ENCODE results near the gene PGC. TPM values are rescaled to one million over a fixed set of nuclear protein-coding genes. Genes with fewer than 3 reads are reported as not detected.
A peak's percentile ranks its signal among the peaks of the same experiment; 100 is the strongest.

Gene PGC
- total RNA-seq = not detected in 2 replicates

DNA sequence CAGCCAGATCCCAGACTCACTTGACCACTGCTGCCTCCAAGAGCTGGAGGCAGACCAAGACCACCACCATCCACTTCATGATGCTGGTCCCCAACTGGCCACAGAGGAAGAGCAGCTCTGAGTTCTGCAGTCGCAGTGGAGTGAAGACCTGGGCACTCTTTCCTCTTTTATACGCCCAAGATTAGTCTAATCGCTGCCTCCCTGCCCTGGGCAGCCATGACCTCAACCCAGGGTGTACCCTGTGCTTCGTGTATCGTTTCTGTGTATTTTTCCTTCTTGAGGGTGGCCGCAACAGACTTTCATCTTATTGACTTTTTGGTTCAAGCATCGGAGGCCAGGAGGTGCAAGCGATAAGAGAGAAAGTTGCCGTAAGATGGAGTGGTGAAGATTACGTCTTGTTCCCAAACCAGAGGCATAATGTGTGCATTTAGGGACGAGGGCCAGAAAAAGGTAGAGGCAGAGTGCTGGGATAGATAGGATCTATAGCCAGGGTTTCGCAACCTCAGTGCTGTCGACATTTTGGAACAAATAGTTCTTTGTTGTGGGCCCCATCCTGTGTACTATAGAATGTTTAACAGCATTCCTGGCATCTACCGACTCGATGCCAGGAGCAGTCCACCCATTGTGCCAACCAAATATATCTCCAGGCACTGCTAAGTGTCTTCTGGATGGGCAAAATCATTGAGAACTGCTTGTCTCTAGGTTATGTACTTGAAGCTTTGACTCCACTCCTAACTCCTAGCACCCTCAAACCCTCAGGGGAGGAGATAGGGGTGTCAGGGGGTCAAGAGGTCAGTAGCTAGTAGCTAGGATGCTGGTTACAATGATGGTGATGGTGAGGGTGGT lies at the start of gene PGC:
TSS of gene PGC (minus strand) at position 142 of the 846 bp plus-strand sequence. CDS start at position 79, 63 bp downstream.
- no peak for DNase-seq (ENCODE audit: low read depth in 2 of 2)

GRCh38 chr6:41796474-41796873 lies 49.3 kb upstream of the PGC start:
- DNase-seq (ENCODE audit: low read depth in 2 of 2) = no peak

- no peak for DNase-seq (ENCODE audit: low read depth in 2 of 2)
These were observed 44.8 kb upstream of the PGC start for GRCh38 chr6:41791984-41792383.

- no peak for DNase-seq (ENCODE audit: low read depth in 2 of 2)
These were observed 44.1 kb upstream of the PGC start for GRCh38 chr6:41791305-41791704.

GRCh38 chr6:41790045-41790444 lies 42.8 kb upstream of the PGC start:
- no peak for DNase-seq (ENCODE audit: low read depth in 2 of 2)

GRCh38 chr6:41789390-41789724 lies 42.2 kb upstream of the PGC start:
- no peak for DNase-seq (ENCODE audit: low read depth in 2 of 2)

- DNase-seq (ENCODE audit: low read depth in 2 of 2) = peak; percentile 88 to 97
These were observed 40.2 kb upstream of the PGC start, which contains the start of gene TOMM6 for GRCh38 chr6:41787219-41787917. Gene TOMM6, plus strand, starts transcription at chr6:41787694. Its CDS starts 4 bp downstream, at chr6:41787698.

GRCh38 chr6:41786451-41787218 lies 39.4 kb upstream of the PGC start:
- peak in 1 of 2 donors; percentile 86 for DNase-seq (ENCODE audit: low read depth in 2 of 2)

GRCh38 chr6:41785689-41786450 lies 38.7 kb upstream of the PGC start:
- peak in 1 of 2 donors; percentile 33 for DNase-seq (ENCODE audit: low read depth in 2 of 2)

GRCh38 chr6:41785254-41785653 lies 38.1 kb upstream of the PGC start:
- DNase-seq (ENCODE audit: low read depth in 2 of 2) = no peak

- no peak for DNase-seq (ENCODE audit: low read depth in 2 of 2)
These were observed 37.5 kb upstream of the PGC start for GRCh38 chr6:41784581-41785171.

- DNase-seq (ENCODE audit: low read depth in 2 of 2) = no peak
These were observed 36.0 kb upstream of the PGC start for GRCh38 chr6:41783106-41783780.

- DNase-seq (ENCODE audit: low read depth in 2 of 2) = peak in 1 of 2 donors; percentile 53
These were observed 34.2 kb upstream of the PGC start for GRCh38 chr6:41781366-41781730.

DNA sequence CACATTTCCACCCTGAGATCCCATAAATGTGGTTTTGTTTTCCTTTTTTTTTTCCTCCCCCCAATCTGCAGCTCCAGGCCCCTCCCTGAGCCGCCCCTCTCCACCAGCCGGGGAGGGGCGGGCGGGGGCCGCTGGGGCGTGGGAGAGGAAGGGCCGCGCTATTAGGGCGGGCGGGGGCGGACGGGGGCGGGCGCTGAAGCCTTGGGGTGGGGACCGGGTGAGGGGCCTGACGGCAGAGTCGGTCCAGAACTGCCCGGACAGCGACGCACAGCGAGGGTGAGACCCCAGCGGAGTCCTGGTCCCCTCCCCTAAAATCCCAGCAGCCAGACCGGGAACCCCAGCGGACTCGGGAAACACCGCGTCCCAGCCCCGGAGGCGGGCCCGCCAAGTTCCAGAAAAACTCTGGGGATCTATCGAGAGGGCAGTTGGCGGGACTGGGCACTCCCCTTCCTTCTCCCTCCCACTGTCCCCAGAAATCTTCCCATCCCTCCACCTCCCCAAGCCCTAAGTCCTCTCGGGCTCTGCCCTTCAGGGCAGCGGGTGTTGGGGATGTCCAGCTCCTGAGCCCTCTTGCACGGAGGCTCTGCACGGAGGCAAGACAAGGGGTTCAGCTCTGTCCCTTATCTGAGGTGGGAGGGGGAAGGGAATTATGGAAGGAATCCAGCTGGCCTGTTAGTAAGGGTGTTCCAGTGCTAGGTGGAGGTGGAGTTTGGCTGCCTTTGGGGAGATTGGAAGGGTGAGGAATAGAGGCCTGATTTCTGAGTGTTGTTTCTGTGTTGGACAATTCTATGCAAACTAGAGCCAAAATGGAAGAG lies 33.6 kb upstream of the PGC start, which contains the start of gene PRICKLE4:
TSS of gene PRICKLE4 (plus strand) at position 232 of the 815 bp plus-strand sequence. CDS start 2,692 bp downstream, outside the sequence.
- peak in 1 of 2 donors; percentile 66 for DNase-seq (ENCODE audit: low read depth in 2 of 2)

DNA sequence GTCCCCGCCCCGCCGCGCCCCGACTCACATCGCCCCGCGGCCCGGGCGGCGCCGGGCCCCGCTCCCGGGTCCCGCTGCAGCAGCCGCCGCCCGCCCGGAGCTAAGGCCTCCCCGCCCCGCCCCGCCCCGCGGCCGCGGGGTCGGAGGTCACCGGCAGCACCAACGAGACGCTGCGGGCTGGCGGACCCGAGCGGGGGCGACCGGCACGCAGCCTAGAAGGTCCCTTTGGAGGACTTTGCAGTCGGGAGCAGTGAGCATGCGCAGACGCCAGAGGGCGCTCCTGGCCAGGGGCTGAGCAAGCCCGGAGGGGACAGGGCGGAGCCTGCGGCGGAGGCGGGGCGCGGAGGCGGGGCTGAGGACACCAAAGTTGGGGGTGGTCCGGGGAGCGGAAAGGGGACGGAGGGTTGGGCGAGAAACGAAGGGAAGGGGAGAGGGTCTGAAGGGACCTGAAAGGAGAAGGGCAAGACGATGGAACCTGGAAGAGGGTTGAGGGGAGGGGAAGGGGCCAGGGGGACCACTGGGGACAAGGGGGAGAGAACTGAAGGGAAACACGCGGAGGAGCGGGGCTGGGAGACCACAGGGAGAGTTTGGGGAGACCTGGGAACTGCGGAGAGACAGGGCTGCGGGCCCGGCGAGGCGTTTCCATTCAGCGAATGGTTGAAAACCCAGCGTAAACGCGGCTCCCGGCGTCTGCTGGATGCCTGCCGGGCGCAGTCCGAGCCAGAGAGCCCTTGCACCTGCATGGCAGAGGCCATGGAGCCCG lies 32.8 kb upstream of the PGC start, which contains the start of gene FRS3:
TSS of gene FRS3 (minus strand) at position 113 of the 763 bp plus-strand sequence. CDS start 2,913 bp downstream, outside the sequence.
- peak; percentile 87 to 95 for DNase-seq (ENCODE audit: low read depth in 2 of 2)

- peak in 1 of 2 donors; percentile 14 for DNase-seq (ENCODE audit: low read depth in 2 of 2)
These were observed 32.1 kb upstream of the PGC start for GRCh38 chr6:41779336-41779735.

DNA sequence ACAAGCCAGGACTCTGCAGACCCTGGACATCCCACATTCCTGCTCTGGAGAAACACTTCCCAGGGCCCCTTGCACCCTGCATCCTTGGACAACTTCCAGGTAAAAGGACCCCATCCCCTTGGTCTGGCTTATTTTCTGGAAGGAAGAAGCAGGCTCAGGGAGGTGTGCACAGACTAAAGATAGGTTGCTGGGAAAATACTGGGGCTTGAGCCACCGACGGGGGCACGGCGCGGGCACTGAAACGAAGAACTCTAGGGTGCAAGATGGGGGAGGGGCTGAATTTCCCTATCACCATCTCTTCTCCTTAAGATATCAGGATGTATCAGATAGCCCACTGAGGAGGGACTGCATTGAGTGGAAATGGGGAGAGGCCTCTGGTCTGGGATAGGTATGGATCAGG lies 31.7 kb upstream of the PGC start:
- no peak for DNase-seq (ENCODE audit: low read depth in 2 of 2)

DNA sequence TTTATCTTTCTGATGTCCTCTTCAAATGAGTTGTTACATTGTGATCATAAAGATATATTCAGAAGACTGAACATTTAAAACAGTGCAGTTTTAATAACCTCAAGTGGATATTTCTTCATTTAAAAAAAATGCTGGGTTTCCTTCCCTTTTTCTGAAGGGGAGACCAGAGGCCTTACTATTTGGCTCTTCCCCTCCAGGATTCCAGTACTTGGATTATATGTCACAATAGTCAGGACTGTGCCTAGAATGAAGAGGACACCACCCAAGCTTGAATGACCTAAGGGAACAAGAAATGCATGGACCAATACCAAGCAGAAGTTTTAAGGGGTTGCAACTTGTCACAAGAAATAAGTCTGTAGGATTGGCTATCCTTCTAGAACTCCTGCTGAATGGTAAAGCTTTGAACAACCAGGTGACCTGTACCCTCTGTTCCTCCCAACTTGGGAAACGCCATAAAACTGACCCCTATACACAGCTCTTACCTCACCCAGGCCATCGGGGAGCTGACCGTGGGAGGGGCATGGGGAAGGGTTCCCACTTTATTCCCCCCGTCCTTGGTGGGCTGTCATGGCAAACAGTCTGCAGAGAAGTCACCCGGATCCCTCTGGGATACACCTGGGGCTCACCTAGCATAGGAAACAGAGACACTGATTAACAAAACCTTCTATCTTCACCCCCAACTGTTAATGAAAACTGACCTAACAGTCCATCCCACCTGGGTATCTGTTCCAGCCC lies 30.5 kb upstream of the PGC start:
- no peak for DNase-seq (ENCODE audit: low read depth in 2 of 2)
